Glutamatergic neuron (in vitro differentiated cells): ENCODE data around the gene BACE1. TPM values are rescaled to one million over a fixed set of nuclear protein-coding genes. Genes with fewer than 3 reads are reported as not detected.

ENCODE experiments used
- DNase-seq: peaks from one replicate; pipeline ENCODE4 v3.0.0; 2022
- H3K27ac Mint-ChIP-seq: one replicate; pipeline ENCODE4 v1.8.0; 2020; ENCODE audit warnings: mild to moderate bottlenecking, mixed read lengths, inconsistent platforms; ENCODE audit not compliant: unreplicated experiment
- H3K27me3 Mint-ChIP-seq: one replicate; pipeline ENCODE4 v1.8.0; 2020; ENCODE audit warnings: mild to moderate bottlenecking, moderate library complexity, mixed read lengths, inconsistent platforms; ENCODE audit not compliant: unreplicated experiment
- H3K36me3 Mint-ChIP-seq: one replicate; pipeline ENCODE4 v1.8.0; 2020; ENCODE audit warnings: mild to moderate bottlenecking, mixed read lengths, inconsistent platforms; ENCODE audit not compliant: unreplicated experiment
- H3K4me1 Mint-ChIP-seq: one replicate; pipeline ENCODE4 v1.8.0; 2020; ENCODE audit warnings: mild to moderate bottlenecking, low read depth, mixed read lengths, inconsistent platforms; ENCODE audit not compliant: unreplicated experiment
- H3K4me3 Mint-ChIP-seq: one replicate; pipeline ENCODE4 v1.8.0; 2020; ENCODE audit warnings: mild to moderate bottlenecking, mixed read lengths, inconsistent platforms; ENCODE audit not compliant: unreplicated experiment
- H3K9me3 Mint-ChIP-seq: one replicate; pipeline ENCODE4 v1.8.0; 2020; ENCODE audit warnings: mild to moderate bottlenecking, moderate library complexity, mixed read lengths, inconsistent platforms; ENCODE audit not compliant: unreplicated experiment
- CTCF ChIP-seq: fragments of 200-600 bp; sonication (generic); IDR thresholded peaks from one replicate; pipeline ENCODE4 v1.5.0; 2021; ENCODE audit not compliant: partially characterized antibody, unreplicated experiment
- total RNA-seq: library from RNA; stranded (reverse); fragmentation: NEBNext Ultra II Directional; extraction: Animal tissue kit (Norgen Biotek cat#: 25700); gene quantifications from one replicate; pipeline ENCODE4 v1.2.1, GENCODE V29; 2021; ENCODE audit not compliant: unreplicated experiment

The BACE1 gene
- total RNA-seq, 1 donor from 2014 or later, result 47.4 TPM

- TF ChIP-seq CTCF, result no peak
Observed at GRCh38 chr11:117313091-117313490, 3.0 kb downstream of the BACE1 start.

DNA sequence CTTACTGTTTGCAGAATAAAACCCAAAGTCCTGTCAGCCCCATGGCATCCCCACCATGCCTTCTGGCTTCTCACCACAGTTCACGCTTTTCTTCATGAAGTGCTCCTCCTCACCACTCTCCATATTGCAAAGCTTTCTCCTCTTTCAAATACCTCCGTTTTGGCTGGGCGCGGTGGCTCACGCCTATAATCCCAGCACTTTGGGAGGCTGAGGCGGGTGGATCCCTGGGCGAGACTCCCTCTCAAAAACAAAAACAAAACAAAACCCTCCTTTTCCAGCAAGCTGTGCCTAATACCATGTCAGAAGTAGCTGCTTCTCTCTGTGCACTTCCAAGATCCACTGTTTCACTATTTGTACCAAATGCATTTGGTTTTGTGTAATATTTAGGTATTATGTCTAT lies 6.7 kb downstream of the BACE1 start:
- Mint-ChIP-seq H3K27me3 (peaks cover 2% of the 10 kb centered on the region), H3K36me3 (no peaks in the 10 kb centered on the region), H3K4me1 (no peaks in the 10 kb centered on the region), H3K27ac (no peak overlapping the region), H3K9me3 (peaks cover 1% of the 10 kb centered on the region), H3K4me3 (no peak overlapping the region)
- no peak for TF ChIP-seq CTCF
- DNase-seq, result no peak

More at GRCh38 chr11:117313091-117313490, 3.0 kb downstream of the BACE1 start:
- Mint-ChIP-seq H3K4me3 (no peak overlapping the region), H3K27ac (no peak overlapping the region), H3K27me3 (peaks cover 4% of the 10 kb centered on the region), H3K36me3 (no peaks in the 10 kb centered on the region), H3K9me3 (peaks cover 1% of the 10 kb centered on the region), H3K4me1 (peaks cover 9% of the 10 kb centered on the region)
- DNase-seq, result no peak

- Mint-ChIP-seq H3K36me3 (no peaks in the 10 kb centered on the region), H3K4me1 (peaks cover 13% of the 10 kb centered on the region), H3K27me3 (peaks cover 3% of the 10 kb centered on the region), H3K9me3 (peaks cover 6% of the 10 kb centered on the region), H3K27ac (no peak overlapping the region), H3K4me3 (no peak overlapping the region)
- TF ChIP-seq CTCF, result no peak
- no peak for DNase-seq
Observed at GRCh38 chr11:117305145-117305544, 10.9 kb downstream of the BACE1 start.

DNA sequence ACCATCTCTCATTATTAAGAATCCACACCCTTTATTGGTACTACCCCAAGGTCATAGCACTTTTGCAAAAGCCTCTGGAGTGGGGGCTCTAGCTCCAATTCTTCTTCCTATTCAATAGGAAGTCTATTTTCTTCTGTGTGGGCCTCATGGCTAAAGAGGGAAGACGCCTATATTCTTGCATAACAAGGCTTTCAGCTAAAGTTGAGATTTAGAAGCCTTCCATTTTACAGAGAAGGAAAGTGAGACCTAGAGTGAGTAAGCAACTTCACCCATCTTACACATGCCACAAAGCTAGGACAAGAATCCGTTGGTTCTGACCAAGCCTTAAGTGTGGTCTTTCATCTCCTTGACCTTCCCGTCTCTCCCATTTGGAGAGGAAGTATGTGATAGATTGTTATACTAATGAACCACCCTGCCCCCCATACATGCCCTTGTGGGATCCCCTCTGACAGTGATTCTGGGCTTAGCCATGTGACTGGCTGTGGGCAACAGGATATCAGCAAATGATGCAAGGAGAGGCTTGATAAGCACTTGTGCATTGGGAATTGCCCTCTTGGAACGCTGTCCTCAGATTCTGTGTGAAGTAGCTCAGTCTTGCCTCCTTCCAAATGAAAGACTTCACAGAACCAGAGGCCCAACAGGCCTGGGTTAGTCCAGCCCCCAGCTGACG lies 12.3 kb downstream of the BACE1 start:
- Mint-ChIP-seq H3K27ac (no peak overlapping the region), H3K4me1 (peaks cover 24% of the 10 kb centered on the region), H3K36me3 (no peaks in the 10 kb centered on the region), H3K4me3 (no peak overlapping the region), H3K27me3 (peaks cover 3% of the 10 kb centered on the region), H3K9me3 (peaks cover 10% of the 10 kb centered on the region)
- no peak for TF ChIP-seq CTCF
- no peak for DNase-seq

- Mint-ChIP-seq H3K36me3 (no peaks in the 10 kb centered on the region), H3K27ac (no peak overlapping the region), H3K4me1 (peaks cover 24% of the 10 kb centered on the region), H3K9me3 (peaks cover 10% of the 10 kb centered on the region), H3K27me3 (peaks cover 3% of the 10 kb centered on the region), H3K4me3 (no peak overlapping the region)
- no peak for TF ChIP-seq CTCF
- peak; percentile 31 for DNase-seq
Observed at GRCh38 chr11:117303101-117303500, 13.0 kb downstream of the BACE1 start.
